PC-3 (cell line): Measurements from ENCODE around the gene XPO1.
"Not testable (repeated sequence)": the region's sequence is repeated elsewhere in the genome, so short reads cannot be mapped to it uniquely, and the experiment has no call there.

Experiments used
- EZH2 ChIP-seq: fragments of 300-600 bp; sonication (generic); IDR thresholded peaks from one replicate; pipeline ENCODE4 v1.6.1; 2017; ENCODE audit warnings: antibody characterized with exemption, mild to moderate bottlenecking, low read length; ENCODE audit not compliant: unreplicated experiment
- EZH2phosphoT487 ChIP-seq: fragments of 300-600 bp; sonication (generic); IDR thresholded peaks from 2 replicates; pipeline ENCODE4 v1.6.1; 2018; ENCODE audit warnings: mild to moderate bottlenecking, antibody characterized with exemption, low read length, borderline replicate concordance
- TF ChIP-seq, protein P1 (sequence below): fragments of 300-600 bp; sonication (generic); conservative IDR thresholded peaks from 2 replicates; pipeline ENCODE4 v1.5.1; 2017; ENCODE audit warnings: antibody characterized with exemption, low read depth, mild to moderate bottlenecking, low read length

DNA sequence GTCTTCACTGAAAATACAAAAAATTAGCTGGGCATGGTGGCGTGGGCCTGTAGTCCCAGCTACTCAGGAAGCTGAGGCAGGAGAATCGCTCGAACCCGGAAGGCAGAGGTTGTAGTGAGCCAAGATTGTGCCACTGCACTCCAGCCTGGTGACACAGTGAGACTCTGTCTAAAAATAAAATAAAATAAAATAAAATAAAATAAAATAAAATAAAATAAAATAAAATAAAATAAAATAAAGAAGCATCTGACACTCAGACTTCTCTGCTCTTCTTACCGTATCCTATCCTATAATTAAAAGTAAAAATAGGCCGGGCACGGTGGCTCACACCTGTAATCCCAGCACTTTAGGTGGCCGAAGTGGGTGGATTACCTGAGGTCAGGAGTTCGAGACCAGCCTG lies 46.2 kb upstream of the XPO1 start:
- not testable (repeated sequence) for TF ChIP-seq EZH2, EZH2phosphoT487
- TF ChIP-seq, protein P1, sequence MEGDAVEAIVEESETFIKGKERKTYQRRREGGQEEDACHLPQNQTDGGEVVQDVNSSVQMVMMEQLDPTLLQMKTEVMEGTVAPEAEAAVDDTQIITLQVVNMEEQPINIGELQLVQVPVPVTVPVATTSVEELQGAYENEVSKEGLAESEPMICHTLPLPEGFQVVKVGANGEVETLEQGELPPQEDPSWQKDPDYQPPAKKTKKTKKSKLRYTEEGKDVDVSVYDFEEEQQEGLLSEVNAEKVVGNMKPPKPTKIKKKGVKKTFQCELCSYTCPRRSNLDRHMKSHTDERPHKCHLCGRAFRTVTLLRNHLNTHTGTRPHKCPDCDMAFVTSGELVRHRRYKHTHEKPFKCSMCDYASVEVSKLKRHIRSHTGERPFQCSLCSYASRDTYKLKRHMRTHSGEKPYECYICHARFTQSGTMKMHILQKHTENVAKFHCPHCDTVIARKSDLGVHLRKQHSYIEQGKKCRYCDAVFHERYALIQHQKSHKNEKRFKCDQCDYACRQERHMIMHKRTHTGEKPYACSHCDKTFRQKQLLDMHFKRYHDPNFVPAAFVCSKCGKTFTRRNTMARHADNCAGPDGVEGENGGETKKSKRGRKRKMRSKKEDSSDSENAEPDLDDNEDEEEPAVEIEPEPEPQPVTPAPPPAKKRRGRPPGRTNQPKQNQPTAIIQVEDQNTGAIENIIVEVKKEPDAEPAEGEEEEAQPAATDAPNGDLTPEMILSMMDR: not testable (repeated sequence)
